Calu3 (cell line): ENCODE results near the gene EYA2. TPM values are rescaled to one million over a fixed set of nuclear protein-coding genes. Genes with fewer than 3 reads are reported as not detected.
"Not testable (repeated sequence)": the region's sequence is repeated elsewhere in the genome, so short reads cannot be mapped to it uniquely, and the experiment has no call there.

Source experiments
- BruUV-seq: library from RNA; stranded (reverse); fragments of 400-500 nt; replicated peaks from 2 replicates; lab custom pipeline; 2021; lab: Mats Ljungman, UMichigan
- CTCF ChIA-PET: fragments of 300-600 bp; sonication (Branson Sonifier 250); formaldehyde crosslinking; loops from one replicate; lab custom pipeline; 2022; ENCODE audit warnings: antibody characterized with exemption; lab: Charles Lee
- DNase-seq: peaks from one replicate; pipeline ENCODE4 v3.0.0; 2022
- H3K27ac Mint-ChIP-seq: one replicate; pipeline ENCODE4 v1.8.0; 2022; ENCODE audit warnings: mixed read lengths; ENCODE audit not compliant: unreplicated experiment
- H3K27me3 Mint-ChIP-seq: one replicate; pipeline ENCODE4 v1.8.0; 2022; ENCODE audit warnings: mixed read lengths; ENCODE audit not compliant: unreplicated experiment
- H3K36me3 Mint-ChIP-seq: one replicate; pipeline ENCODE4 v1.8.0; 2022; ENCODE audit warnings: mild to moderate bottlenecking, moderate library complexity, mixed read lengths; ENCODE audit not compliant: insufficient read depth, unreplicated experiment
- H3K4me1 Mint-ChIP-seq: one replicate; pipeline ENCODE4 v1.8.0; 2022; ENCODE audit warnings: mild to moderate bottlenecking, low read depth, mixed read lengths; ENCODE audit not compliant: unreplicated experiment
- H3K4me3 Mint-ChIP-seq: one replicate; pipeline ENCODE4 v1.8.0; 2022; ENCODE audit warnings: mild to moderate bottlenecking, low read depth, moderate library complexity, mixed read lengths; ENCODE audit not compliant: unreplicated experiment
- H3K9me3 Mint-ChIP-seq: one replicate; pipeline ENCODE4 v1.8.0; 2022; ENCODE audit warnings: low read depth, mixed read lengths; ENCODE audit not compliant: unreplicated experiment
- CTCF ChIP-seq: fragments of 200-600 bp; IDR thresholded peaks from one replicate; pipeline ENCODE4 v1.8.0; 2022; ENCODE audit warnings: antibody characterized with exemption; ENCODE audit not compliant: unreplicated experiment
- intact Hi-C: fragments of 100-400 bp; cut with micrococcal nuclease; formaldehyde crosslinking; loops from one replicate; pipeline ENCODE4 v1.10.0; 2022; ENCODE audit not compliant: unreplicated experiment
- total RNA-seq: library from RNA; stranded (reverse); gene quantifications from 2 replicates; pipeline ENCODE4 v1.2.3, GENCODE V29; 2022

The EYA2 gene
- total RNA-seq, 1 experiment from 2014 or later = 0.35 TPM

- no peaks in the 10 kb centered on the region for H3K9me3 Mint-ChIP-seq
- intact Hi-C loops = no loop called here
- peaks cover 47% of the 10 kb centered on the region for H3K27me3 Mint-ChIP-seq
- BruUV-seq = no TSS peak
- no peak overlapping the region for H3K4me3 Mint-ChIP-seq
- no peak for DNase-seq
- no peaks in the 10 kb centered on the region for H3K36me3 Mint-ChIP-seq
- no peak for TF ChIP-seq CTCF
- no peak overlapping the region for H3K27ac Mint-ChIP-seq
- H3K4me1 Mint-ChIP-seq = no peaks in the 10 kb centered on the region
- CTCF ChIA-PET = interaction anchor here (0.7 kb wide), 1 partner anchor 34 kb away, joined by 3 read pairs; no protein-coding TSS in a partner anchor
These were observed 279.1 kb downstream of the EYA2 start for GRCh38 chr20:47173596-47174216.

GRCh38 chr20:47174456-47175243 lies 280.0 kb downstream of the EYA2 start:
- CTCF ChIA-PET = interaction anchor here (0.6 to 1.2 kb wide), 2 partner anchors 11 to 24 kb away, joined by 3 to 7 read pairs; no protein-coding TSS in a partner anchor
- no peak overlapping the region for H3K4me3 Mint-ChIP-seq
- H3K4me1 Mint-ChIP-seq = no peaks in the 10 kb centered on the region
- no TSS peak for BruUV-seq
- no peak for DNase-seq
- peaks cover 37% of the 10 kb centered on the region for H3K27me3 Mint-ChIP-seq
- H3K36me3 Mint-ChIP-seq = no peaks in the 10 kb centered on the region
- no peak for TF ChIP-seq CTCF
- intact Hi-C loops = no loop called here
- no peaks in the 10 kb centered on the region for H3K9me3 Mint-ChIP-seq
- no peak overlapping the region for H3K27ac Mint-ChIP-seq

DNA sequence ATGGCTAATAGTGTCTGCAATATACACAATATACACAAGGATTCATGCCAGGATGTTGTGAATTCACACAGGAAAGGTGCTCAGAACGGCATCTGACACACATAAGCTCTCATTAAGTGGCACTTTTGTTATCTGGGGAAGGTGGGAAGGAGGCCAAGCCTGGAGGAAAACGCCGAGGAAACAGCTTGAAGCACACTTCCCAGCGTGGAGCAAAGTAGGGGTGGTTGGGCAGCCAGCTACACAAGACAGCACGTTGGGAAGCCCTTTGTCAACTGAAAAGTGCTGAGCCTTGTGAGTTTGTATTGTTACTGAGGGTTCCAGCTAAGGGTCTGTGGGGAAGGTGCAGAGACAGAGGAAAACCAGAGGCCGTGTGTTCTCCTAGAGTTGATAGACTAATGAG lies 280.9 kb downstream of the EYA2 start:
- no TSS peak for BruUV-seq
- no peaks in the 10 kb centered on the region for H3K36me3 Mint-ChIP-seq
- H3K27me3 Mint-ChIP-seq = peaks cover 30% of the 10 kb centered on the region
- H3K4me3 Mint-ChIP-seq = no peak overlapping the region
- no peaks in the 10 kb centered on the region for H3K9me3 Mint-ChIP-seq
- no peaks in the 10 kb centered on the region for H3K4me1 Mint-ChIP-seq
- CTCF ChIA-PET = interaction anchor here (0.8 to 1.2 kb wide), 2 partner anchors 18 to 25 kb away, joined by 3 to 5 read pairs; no protein-coding TSS in a partner anchor
- DNase-seq = no peak
- intact Hi-C loops = no loop called here
- H3K27ac Mint-ChIP-seq = no peak overlapping the region
- TF ChIP-seq CTCF = no peak

GRCh38 chr20:47176217-47176616 lies 281.6 kb downstream of the EYA2 start:
- DNase-seq, H3K36me3 Mint-ChIP-seq, BruUV-seq, H3K27ac Mint-ChIP-seq, H3K4me1 Mint-ChIP-seq, H3K4me3 Mint-ChIP-seq, intact Hi-C loops, H3K9me3 Mint-ChIP-seq: not testable (repeated sequence)
- H3K27me3 Mint-ChIP-seq = peaks cover 22% of the 10 kb centered on the region
- CTCF ChIA-PET = interaction anchor here (0.7 kb wide), 1 partner anchor 13 kb away, joined by 3 read pairs; no protein-coding TSS in a partner anchor
